ENCODE data around the gene HAAO.
"Not testable (repeated sequence)": the region's sequence is repeated elsewhere in the genome, so short reads cannot be mapped to it uniquely, and the experiment has no call there.

DNA sequence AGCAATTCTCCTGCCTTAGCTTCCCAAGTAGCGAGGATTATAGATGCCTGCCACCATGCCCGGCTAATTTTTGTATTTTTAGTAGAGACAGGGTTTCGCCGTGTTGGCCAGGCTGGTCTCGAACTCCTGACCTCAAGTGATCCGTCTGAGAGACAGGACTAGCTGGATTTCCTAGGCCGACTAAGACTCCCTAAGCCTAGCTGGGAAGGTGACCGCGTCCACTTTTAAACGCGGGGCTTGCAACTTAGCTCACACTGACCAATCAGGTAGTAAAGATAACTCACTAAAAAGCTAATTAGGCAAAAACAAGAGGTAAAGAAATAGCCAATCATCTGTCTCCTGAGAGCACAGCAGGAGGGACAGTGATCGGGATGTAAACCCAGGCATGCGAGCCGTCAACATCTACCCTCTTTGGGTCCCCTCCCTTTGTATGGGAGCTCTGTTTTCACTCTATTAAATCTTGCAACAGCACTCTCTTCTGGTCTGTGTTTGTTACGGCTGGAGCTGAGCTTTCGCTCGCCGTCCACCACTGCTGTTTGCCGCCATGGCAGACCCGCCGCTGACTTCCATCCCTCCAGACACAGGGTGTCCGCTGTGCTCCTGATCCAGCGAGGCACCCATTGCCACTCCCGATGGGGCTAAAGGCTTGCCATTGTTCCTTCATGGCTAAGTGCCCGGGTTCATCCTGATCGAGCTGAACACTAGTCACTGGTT lies 39.3 kb upstream of the HAAO start:
- not testable (repeated sequence) for TF ChIP-seq ATF2 (IDR thresholded peaks at IDR 0.05; ENCODE audit: low read length); HDAC2 (IDR thresholded peaks at IDR 0.05; ENCODE audit: borderline replicate concordance in 1 of 2, low read depth in 2 of 2, low read length in 2 of 2); TAF1 (IDR thresholded peaks at IDR 0.05; ENCODE audit: low read depth, low read length); YY1 (IDR thresholded peaks at IDR 0.05; ENCODE audit: low read depth, low read length); POLR2A (IDR thresholded peaks at IDR 0.05; ENCODE audit: control extremely low read depth in 1 of 2, low read depth in 2 of 2, low read length in 2 of 2); GABPA (IDR thresholded peaks at IDR 0.05; ENCODE audit: borderline replicate concordance, insufficient read depth, low read length); EGR1 (IDR thresholded peaks at IDR 0.05; ENCODE audit: borderline replicate concordance, low read depth, low read length); CTCF (IDR thresholded peaks at IDR 0.05; ENCODE audit: control extremely low read depth in 1 of 3, insufficient read depth in 1 of 3, low read depth in 1 of 3, low read length in 3 of 3)

Measured in H1 (cell line).